Anterior cingulate cortex (tissue), 58 donors: ENCODE data around the gene PIK3R3.

Experiments used
- DNase-seq, 58 donors: peaks; one replicate each; lab custom pipeline; 2025; lab: John Stamatoyannopoulos, UW

The PIK3R3 gene

GRCh38 chr1:46001081-46001785 lies 131.2 kb downstream of the PIK3R3 start:
- no peak for DNase-seq

- DNase-seq = no peak
Measured at GRCh38 chr1:45999507-45999906, 132.9 kb downstream of the PIK3R3 start.

GRCh38 chr1:45998020-45998617 lies 134.3 kb downstream of the PIK3R3 start:
- no peak for DNase-seq

- no peak for DNase-seq
Measured at GRCh38 chr1:45995298-45995697, 137.1 kb downstream of the PIK3R3 start.

- no peak for DNase-seq
Measured at GRCh38 chr1:45994423-45994822, 138.0 kb downstream of the PIK3R3 start.
